ENCODE measurements around the gene MARK1. TPM values are rescaled to one million over a fixed set of nuclear protein-coding genes. Genes with fewer than 3 reads are reported as not detected.

Gene MARK1
- total and polyA plus RNA-seq, 2 of the 4 experiments (the other 2 are of a cell fraction), result not detected

DNA sequence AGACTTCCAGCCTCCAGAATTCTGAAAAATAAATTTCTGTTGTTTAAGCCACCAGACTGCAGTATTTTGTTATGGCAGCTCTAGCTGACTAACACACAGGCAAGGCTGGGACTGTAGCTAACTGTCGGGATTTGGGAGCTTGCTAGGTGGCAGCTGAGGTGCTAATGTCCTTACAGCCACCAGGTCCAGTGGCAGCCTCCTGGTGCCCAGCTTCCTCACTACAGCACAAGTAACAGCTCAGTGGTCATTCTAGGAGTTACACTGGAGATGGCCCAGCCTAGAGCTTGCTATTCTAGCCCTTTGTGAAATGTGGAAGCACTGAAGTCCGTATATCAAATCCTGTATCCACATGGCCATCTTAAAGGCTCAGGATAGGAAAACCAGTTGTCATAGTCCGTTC lies 157.9 kb downstream of the MARK1 start:
- no peak overlapping the region for H2BK120ac ChIP-seq (ENCODE audit: low read depth, low read length)
- CTCF ChIA-PET, result interaction anchor here (1.0 kb wide), 1 partner anchor 17 kb away, joined by 3 read pairs; no protein-coding TSS in a partner anchor
- H2AK9ac ChIP-seq (replicated peaks; ENCODE audit: low read depth, low read length, poor library complexity), result no peak overlapping the region
- H2BK20ac ChIP-seq (ENCODE audit: low read depth, low read length), result no peak overlapping the region
- H3K14ac ChIP-seq (replicated peaks; ENCODE audit: low read depth, low read length), result no peak overlapping the region
- no peaks in the 10 kb centered on the region for H3K9me3 ChIP-seq (ENCODE audit: control insufficient read depth, insufficient read depth, low read length)
- no peaks in the 10 kb centered on the region for H3K79me1 ChIP-seq (ENCODE audit: low read depth in 1 of 2, low read length in 2 of 2)
- TF ChIP-seq POLR2A (IDR thresholded peaks at IDR 0.05; ENCODE audit: low read depth, low read length) (no peak), MAFK (IDR thresholded peaks at IDR 0.05; ENCODE audit: low read depth, low read length) (no peak), MXI1 (IDR thresholded peaks at IDR 0.05; ENCODE audit: borderline replicate concordance, low read depth, low read length) (no peak)
- TF ChIP-seq, protein P1, sequence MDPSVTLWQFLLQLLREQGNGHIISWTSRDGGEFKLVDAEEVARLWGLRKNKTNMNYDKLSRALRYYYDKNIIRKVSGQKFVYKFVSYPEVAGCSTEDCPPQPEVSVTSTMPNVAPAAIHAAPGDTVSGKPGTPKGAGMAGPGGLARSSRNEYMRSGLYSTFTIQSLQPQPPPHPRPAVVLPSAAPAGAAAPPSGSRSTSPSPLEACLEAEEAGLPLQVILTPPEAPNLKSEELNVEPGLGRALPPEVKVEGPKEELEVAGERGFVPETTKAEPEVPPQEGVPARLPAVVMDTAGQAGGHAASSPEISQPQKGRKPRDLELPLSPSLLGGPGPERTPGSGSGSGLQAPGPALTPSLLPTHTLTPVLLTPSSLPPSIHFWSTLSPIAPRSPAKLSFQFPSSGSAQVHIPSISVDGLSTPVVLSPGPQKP (IDR thresholded peaks at IDR 0.05; ENCODE audit: borderline replicate concordance, low read depth, low read length), result no peak
- H3K9me1 ChIP-seq (ENCODE audit: insufficient read depth, low read length), result no peaks in the 10 kb centered on the region
- POLR2A ChIA-PET (ENCODE audit: unreplicated experiment), result no interaction called here
- H2AK5ac ChIP-seq (ENCODE audit: low read depth, low read length), result no peak overlapping the region
- DNase-seq (no peak), ATAC-seq (ENCODE audit: low read depth) (no peak)
- no peak overlapping the region for H2BK15ac ChIP-seq (ENCODE audit: low read depth, low read length)
- H2AFZ ChIP-seq (replicated peaks; ENCODE audit: low read length, poor library complexity), result no peak overlapping the region
- no TSS peak for BruUV-seq (replicated peaks)
- no peak overlapping the region for H3K27ac ChIP-seq (ENCODE audit: insufficient read depth, low read length)
- no peaks in the 10 kb centered on the region for H3K4me1 ChIP-seq (ENCODE audit: control insufficient read depth, insufficient read depth, low read length)
- H4K20me1 ChIP-seq (ENCODE audit: insufficient read depth, low read length), result no peaks in the 10 kb centered on the region
- H4K91ac ChIP-seq (ENCODE audit: insufficient read depth, low read depth, low read length), result no peak overlapping the region
- no peak overlapping the region for H3K56ac ChIP-seq (ENCODE audit: extremely low read depth, insufficient read depth, low read length)
- H3K23ac ChIP-seq (ENCODE audit: low read depth, low read length), result no peak overlapping the region
- in situ Hi-C loops (cut with MboI; ENCODE audit: low sequenced_read_pairs) (loop anchor here (5.0 kb wide), 1 partner anchor 91 kb away; no protein-coding TSS in a partner anchor), dilution Hi-C loops (cut with HindIII; ENCODE audit: low sequenced_read_pairs, unreplicated experiment) (no loop called here), intact Hi-C loops (cut with micrococcal nuclease) (no loop called here)
- no peak overlapping the region for H3K4me3 ChIP-seq (ENCODE audit: insufficient read depth, low read depth, low read length)
- H3K4me2 ChIP-seq (ENCODE audit: low read depth, low read length), result no peak overlapping the region
- no peak overlapping the region for H4K5ac ChIP-seq (ENCODE audit: low read depth, low read length)
- H4K8ac ChIP-seq (ENCODE audit: low read depth in 2 of 2, low read length in 2 of 2), result no peak overlapping the region
- no peak overlapping the region for H2BK5ac ChIP-seq (ENCODE audit: low read depth, low read length, poor library complexity, severe bottlenecking)
- no peak overlapping the region for H3K9ac ChIP-seq (ENCODE audit: low read depth, low read length)
- no peak overlapping the region for H3K18ac ChIP-seq (ENCODE audit: low read depth, low read length)
- H3K27me3 ChIP-seq (ENCODE audit: control insufficient read depth, insufficient read depth, low read length), result peaks cover 15% of the 10 kb centered on the region
- WGBS, 2 experiments (ENCODE audit: extremely low coverage in 2 of 2, insufficient read length in 1 of 2), result no CpG with 5 or more reads among the region's 3 CpGs
- H3K36me3 ChIP-seq (ENCODE audit: control insufficient read depth, insufficient read depth, low read length), result no peaks in the 10 kb centered on the region
- H3K4ac ChIP-seq (ENCODE audit: low read depth, low read length), result no peak overlapping the region
